22Rv1 (cell line): Measurements from ENCODE around the gene ABHD6.

ENCODE experiments used
- ZFX ChIP-seq: fragments of 450-650 bp; IDR thresholded peaks from 2 replicates; pipeline ENCODE4 v1.6.1; 2017; ENCODE audit warnings: antibody characterized with exemption, borderline replicate concordance
- TF ChIP-seq, protein P1 (sequence below): fragments of 450-650 bp; IDR thresholded peaks from 2 replicates; pipeline ENCODE4 v1.5.1; 2017; ENCODE audit warnings: mild to moderate bottlenecking

DNA sequence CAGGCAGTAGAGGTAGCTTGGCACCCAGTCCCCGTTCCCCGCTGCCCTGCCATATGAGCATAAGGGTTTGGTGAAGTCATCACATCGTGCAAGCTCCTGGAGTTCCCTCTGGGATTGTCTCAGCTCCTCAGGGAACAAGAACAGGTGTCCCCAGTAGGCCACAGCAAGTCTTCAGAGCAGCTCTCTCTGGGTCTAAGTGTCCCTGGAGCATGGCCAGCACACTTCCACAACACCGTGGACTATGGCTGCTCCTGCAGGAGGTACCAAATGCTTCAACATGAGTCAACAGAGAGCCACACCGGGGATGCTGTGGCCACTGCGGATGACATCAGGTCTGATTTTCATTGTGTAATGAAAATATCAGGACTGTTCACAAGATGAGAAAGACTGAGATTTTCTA is 23.1 kb downstream of the ABHD6 start:
- TF ChIP-seq, protein P1, sequence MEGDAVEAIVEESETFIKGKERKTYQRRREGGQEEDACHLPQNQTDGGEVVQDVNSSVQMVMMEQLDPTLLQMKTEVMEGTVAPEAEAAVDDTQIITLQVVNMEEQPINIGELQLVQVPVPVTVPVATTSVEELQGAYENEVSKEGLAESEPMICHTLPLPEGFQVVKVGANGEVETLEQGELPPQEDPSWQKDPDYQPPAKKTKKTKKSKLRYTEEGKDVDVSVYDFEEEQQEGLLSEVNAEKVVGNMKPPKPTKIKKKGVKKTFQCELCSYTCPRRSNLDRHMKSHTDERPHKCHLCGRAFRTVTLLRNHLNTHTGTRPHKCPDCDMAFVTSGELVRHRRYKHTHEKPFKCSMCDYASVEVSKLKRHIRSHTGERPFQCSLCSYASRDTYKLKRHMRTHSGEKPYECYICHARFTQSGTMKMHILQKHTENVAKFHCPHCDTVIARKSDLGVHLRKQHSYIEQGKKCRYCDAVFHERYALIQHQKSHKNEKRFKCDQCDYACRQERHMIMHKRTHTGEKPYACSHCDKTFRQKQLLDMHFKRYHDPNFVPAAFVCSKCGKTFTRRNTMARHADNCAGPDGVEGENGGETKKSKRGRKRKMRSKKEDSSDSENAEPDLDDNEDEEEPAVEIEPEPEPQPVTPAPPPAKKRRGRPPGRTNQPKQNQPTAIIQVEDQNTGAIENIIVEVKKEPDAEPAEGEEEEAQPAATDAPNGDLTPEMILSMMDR, result no peak
- TF ChIP-seq ZFX, result no peak
